ENCODE measurements around the gene EID2B.

GRCh38 chr19:39497996-39498797, 34.5 kb downstream of the EID2B start:
- TF ChIP-seq CTCF (IDR thresholded peaks at IDR 0.05) (no peak), POLR2A (IDR thresholded peaks at IDR 0.05) (no peak)
